Measurements from ENCODE around the gene SERP2. TPM values are rescaled to one million over a fixed set of nuclear protein-coding genes. Genes with fewer than 3 reads are reported as not detected.

Gene SERP2
- total RNA-seq, 1 donor from 2014 or later, result 8.1 TPM

GRCh38 chr13:44435142-44435918, 61.7 kb downstream of the SERP2 start:
- peak; percentile 98 for DNase-seq (ENCODE audit: low read depth)

DNA sequence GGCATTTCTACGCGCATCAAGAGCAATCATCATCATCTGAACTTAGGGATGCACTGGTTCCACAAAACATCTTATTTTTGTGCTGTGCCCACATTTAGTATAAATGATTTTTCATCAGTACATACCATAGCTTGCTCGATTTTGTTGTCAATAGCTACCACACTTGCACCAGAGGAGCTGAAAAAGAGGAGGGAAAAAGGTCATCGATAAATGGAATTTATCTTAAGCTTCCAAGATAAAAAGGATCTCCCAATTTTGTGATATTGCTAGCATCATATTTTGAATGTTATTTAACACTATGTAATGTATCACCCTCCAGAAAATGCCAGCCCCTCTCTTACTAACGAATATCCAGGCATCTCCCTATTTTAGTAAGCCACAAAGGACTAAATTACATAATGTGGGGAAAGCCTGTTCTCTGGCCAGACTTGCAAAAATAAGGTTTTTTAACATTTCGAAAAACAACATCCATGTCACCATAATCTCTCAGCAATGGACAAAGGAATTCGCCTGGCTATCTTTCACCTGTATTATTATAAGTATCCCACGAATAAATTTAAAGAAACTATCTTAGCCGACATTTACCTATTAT, 62.4 kb downstream of the SERP2 start:
- no peak for DNase-seq (ENCODE audit: low read depth)

DNA sequence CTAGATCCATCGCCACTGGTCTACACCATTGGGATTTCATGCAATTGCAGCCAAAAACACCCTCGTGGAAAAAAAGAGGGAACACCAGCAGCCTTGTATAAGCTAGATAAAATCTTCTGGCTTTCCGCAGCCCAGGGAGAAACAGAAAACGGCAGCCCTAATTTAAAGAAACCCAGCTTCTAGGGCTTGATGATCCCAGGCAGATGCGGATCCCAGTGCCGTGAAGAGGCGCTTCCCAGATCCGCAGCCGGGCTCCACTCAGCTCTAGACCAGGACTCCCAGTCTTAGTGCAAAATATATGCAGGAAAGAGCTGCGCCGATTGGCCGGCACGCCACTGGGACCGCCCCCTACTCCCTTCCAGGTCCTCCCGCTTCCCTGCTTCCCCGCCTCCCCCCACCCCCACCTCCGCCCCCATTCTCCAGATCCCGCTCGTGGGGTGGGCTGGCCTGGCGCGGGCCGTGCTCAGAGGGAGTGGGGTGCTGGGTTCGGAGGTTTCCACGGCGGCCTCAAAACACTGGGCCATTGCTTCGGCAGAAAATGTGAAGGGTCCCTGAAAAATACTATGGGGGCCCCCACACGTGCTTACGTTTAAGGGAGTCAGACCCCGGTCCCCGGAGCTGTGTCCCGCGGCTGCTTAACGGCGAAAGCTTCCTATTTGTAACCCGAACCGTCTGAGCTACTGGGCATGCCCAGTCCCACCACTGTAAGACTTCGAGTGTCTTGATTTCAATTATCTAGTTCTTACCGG, 63.1 kb downstream of the SERP2 start:
- peak; percentile 86 for DNase-seq (ENCODE audit: low read depth)

GRCh38 chr13:44437356-44438233, 64.0 kb downstream of the SERP2 start:
- peak; percentile 74 for DNase-seq (ENCODE audit: low read depth)

DNA sequence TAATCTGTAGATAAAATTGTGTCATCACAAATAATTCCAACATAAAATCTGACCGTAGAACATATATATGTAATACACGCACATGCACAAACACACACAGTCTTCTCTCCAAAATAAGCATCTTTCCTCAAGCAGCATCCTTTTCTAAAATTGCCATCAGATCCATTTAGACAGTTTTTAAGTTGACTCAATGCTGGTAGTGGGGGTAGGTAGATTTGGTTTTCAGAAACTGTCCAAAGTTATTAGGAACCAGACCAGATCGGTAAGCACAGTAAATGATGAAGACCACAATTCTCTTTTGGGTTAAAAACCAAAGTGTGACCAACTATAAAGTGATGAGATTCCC, 64.6 kb downstream of the SERP2 start:
- DNase-seq (ENCODE audit: low read depth), result no peak

- peak; percentile 9 for DNase-seq (ENCODE audit: low read depth)
These were observed 65.9 kb downstream of the SERP2 start for GRCh38 chr13:44439452-44440024.

DNA sequence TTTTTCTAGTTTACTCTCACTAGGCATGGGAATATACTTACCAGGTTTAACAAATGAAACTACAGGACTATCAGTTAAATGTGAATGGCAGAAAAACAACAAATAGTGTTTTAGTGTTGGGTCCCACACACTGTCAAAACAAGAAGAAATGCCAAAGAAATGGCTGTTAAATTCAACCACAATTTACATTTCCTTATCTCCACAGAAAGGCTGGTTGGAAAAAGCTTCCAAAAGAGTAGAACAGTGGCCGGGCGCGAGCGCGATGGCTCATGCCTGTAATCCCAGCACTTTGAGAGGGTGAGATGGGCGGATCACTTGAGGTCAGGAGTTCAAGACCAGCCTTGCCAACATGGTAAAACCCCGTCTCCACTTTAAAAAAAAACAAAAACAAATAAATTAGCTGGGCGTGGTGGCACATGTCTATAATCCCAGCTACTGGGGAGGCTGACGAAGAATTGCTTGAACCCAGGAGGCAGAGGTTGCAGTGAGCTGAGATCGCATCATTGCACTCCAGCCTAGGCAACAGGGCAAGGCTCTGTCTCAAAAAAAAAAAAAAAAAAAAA, 66.5 kb downstream of the SERP2 start:
- DNase-seq (ENCODE audit: low read depth), result no peak

Other genes with a start within 250 kb of the SERP2 start
- 76.4 and 259 TPM in 2 replicates for gene TSC22D1, start 202.5 kb downstream of the SERP2 start, total RNA-seq